H9 (cell line): Measurements from ENCODE around the gene CFHR3. TPM values are rescaled to one million over a fixed set of nuclear protein-coding genes. Genes with fewer than 3 reads are reported as not detected.
"Not testable (repeated sequence)": the region's sequence is repeated elsewhere in the genome, so short reads cannot be mapped to it uniquely, and the experiment has no call there.

Experiments used
- DNase-seq: peaks from one replicate; pipeline ENCODE4 v3.0.0-alpha.2; 2017
- H2AFZ ChIP-seq: one replicate; pipeline ENCODE4 v1.6.1; 2013; ENCODE audit warnings: mild to moderate bottlenecking, low read length, control low read depth, moderate library complexity
- H2AK5ac ChIP-seq: 2 replicates; pipeline ENCODE4 v1.6.1; 2013; ENCODE audit warnings: low read length, control low read depth, mixed read lengths; ENCODE audit not compliant: insufficient read length
- H2BK120ac ChIP-seq: one replicate; pipeline ENCODE4 v1.6.1; 2013; ENCODE audit warnings: low read depth, mild to moderate bottlenecking, low read length, control low read depth, inconsistent platforms; ENCODE audit not compliant: poor library complexity, severe bottlenecking
- H2BK12ac ChIP-seq: 2 replicates; pipeline ENCODE4 v1.6.1; 2013; ENCODE audit warnings: low read length, control low read depth, mixed read lengths, low read depth; ENCODE audit not compliant: insufficient read length
- H2BK15ac ChIP-seq: 2 replicates; pipeline ENCODE4 v1.6.1; 2013; ENCODE audit warnings: low read depth, low read length, control low read depth
- H2BK20ac ChIP-seq: one replicate; pipeline ENCODE4 v1.6.1; 2013; ENCODE audit warnings: low read depth, mild to moderate bottlenecking, low read length, control low read depth, inconsistent platforms; ENCODE audit not compliant: poor library complexity, severe bottlenecking
- H2BK5ac ChIP-seq: 2 replicates; pipeline ENCODE4 v1.6.1; 2013; ENCODE audit warnings: low read length, control low read depth, mixed read lengths; ENCODE audit not compliant: insufficient read length
- H3K14ac ChIP-seq: 2 replicates; pipeline ENCODE4 v1.6.1; 2013; ENCODE audit warnings: low read length, control low read depth; ENCODE audit not compliant: insufficient read depth
- H3K18ac ChIP-seq: 2 replicates; pipeline ENCODE4 v1.6.1; 2013; ENCODE audit warnings: low read depth, mild to moderate bottlenecking, mixed read lengths, low read length, control low read depth; ENCODE audit not compliant: insufficient read length
- H3K23ac ChIP-seq: 2 replicates; pipeline ENCODE4 v1.6.1; 2013; ENCODE audit warnings: low read length, control low read depth, mixed read lengths, low read depth; ENCODE audit not compliant: insufficient read length
- H3K23me2 ChIP-seq: 2 replicates; pipeline ENCODE4 v1.6.1; 2013; ENCODE audit warnings: low read depth, mild to moderate bottlenecking, mixed read lengths, low read length, control low read depth; ENCODE audit not compliant: insufficient read length, poor library complexity, severe bottlenecking
- H3K27ac ChIP-seq: 2 replicates; pipeline ENCODE4 v1.5.1; 2013; ENCODE audit warnings: low read length, control low read depth, mixed read lengths, low read depth; ENCODE audit not compliant: insufficient read length
- H3K27me3 ChIP-seq: 2 replicates; pipeline ENCODE4 v1.6.1; 2013; ENCODE audit warnings: low read length, control low read depth, inconsistent platforms; ENCODE audit not compliant: insufficient read depth
- H3K4ac ChIP-seq: 2 replicates; pipeline ENCODE4 v1.6.1; 2013; ENCODE audit warnings: low read depth, mild to moderate bottlenecking, control low read depth, inconsistent platforms, low read length, moderate library complexity
- H3K4me1 ChIP-seq: 2 replicates; pipeline ENCODE4 v1.6.1; 2013; ENCODE audit warnings: low read length, control low read depth, inconsistent platforms; ENCODE audit not compliant: insufficient read depth
- H3K4me2 ChIP-seq: 2 replicates; pipeline ENCODE4 v1.6.1; 2013; ENCODE audit warnings: low read length, control low read depth, mixed read lengths; ENCODE audit not compliant: insufficient read length, insufficient read depth
- H3K56ac ChIP-seq: 2 replicates; pipeline ENCODE4 v1.6.1; 2013; ENCODE audit warnings: low read depth, mild to moderate bottlenecking, mixed read lengths, low read length, control low read depth; ENCODE audit not compliant: insufficient read length
- H3K79me1 ChIP-seq: 2 replicates; pipeline ENCODE4 v1.6.1; 2013; ENCODE audit warnings: low read depth, mild to moderate bottlenecking, moderate library complexity, low read length, control low read depth, inconsistent platforms; ENCODE audit not compliant: insufficient read depth, poor library complexity, severe bottlenecking
- H3K79me2 ChIP-seq: 2 replicates; pipeline ENCODE4 v1.6.1; 2013; ENCODE audit warnings: low read length, control low read depth, inconsistent platforms; ENCODE audit not compliant: insufficient read depth
- H3K9ac ChIP-seq: 2 replicates; pipeline ENCODE4 v1.6.1; 2013; ENCODE audit warnings: low read length, control low read depth, mixed read lengths; ENCODE audit not compliant: insufficient read length; ENCODE audit errors: extremely low read depth
- H3K9me3 ChIP-seq: one replicate; pipeline ENCODE4 v1.6.1; 2013; ENCODE audit warnings: low read depth, low read length, inconsistent platforms; ENCODE audit not compliant: control insufficient read depth
- H3T11ph ChIP-seq: one replicate; pipeline ENCODE4 v1.6.1; 2013; ENCODE audit warnings: mild to moderate bottlenecking, low read length, control low read depth, inconsistent platforms
- H4K20me1 ChIP-seq: one replicate; pipeline ENCODE4 v1.6.1; 2013; ENCODE audit not compliant: control insufficient read depth, insufficient read length, insufficient read depth
- H4K5ac ChIP-seq: 2 replicates; pipeline ENCODE4 v1.6.1; 2013; ENCODE audit warnings: low read depth, mild to moderate bottlenecking, mixed read lengths, low read length, control low read depth; ENCODE audit not compliant: insufficient read length
- H4K8ac ChIP-seq: replicated peaks from 2 replicates; pipeline ENCODE4 v1.6.1; 2013; ENCODE audit warnings: low read length, control low read depth, mixed read lengths, low read depth; ENCODE audit not compliant: insufficient read length
- H4K91ac ChIP-seq: 2 replicates; pipeline ENCODE4 v1.6.1; 2013; ENCODE audit warnings: low read depth, mild to moderate bottlenecking, moderate library complexity, mixed read lengths, low read length, control low read depth; ENCODE audit not compliant: insufficient read length
- H3K27ac Mint-ChIP-seq, 3 experiments: 2 replicates in 2 of 3; 3 replicates in 1 of 3; pipeline ENCODE4 v1.8.0; 2020 to 2021; ENCODE audit warnings: mixed read lengths in 3 of 3, mild to moderate bottlenecking in 1 of 3, moderate library complexity in 1 of 3
- H3K27me3 Mint-ChIP-seq: 2 replicates; pipeline ENCODE4 v1.8.0; 2021; ENCODE audit warnings: low read depth, mild to moderate bottlenecking, moderate library complexity, mixed read lengths
- H3K36me3 Mint-ChIP-seq, 3 experiments: 2 replicates in 2 of 3; 3 replicates in 1 of 3; pipeline ENCODE4 v1.8.0; 2020 to 2021; ENCODE audit warnings: low read depth in 3 of 3, mixed read lengths in 3 of 3; ENCODE audit not compliant: insufficient read depth in 1 of 3
- H3K4me1 Mint-ChIP-seq, 2 experiments: 2 replicates each; pipeline ENCODE4 v1.8.0; 2020; ENCODE audit warnings: mixed read lengths in 2 of 2
- H3K4me3 Mint-ChIP-seq, 2 experiments: 2 replicates in 1 of 2; 3 replicates in 1 of 2; pipeline ENCODE4 v1.8.0; 2020 to 2021; ENCODE audit warnings: mild to moderate bottlenecking in 2 of 2, mixed read lengths in 2 of 2, moderate library complexity in 1 of 2
- H3K9me3 Mint-ChIP-seq, 2 experiments: 2 replicates in 1 of 2; 3 replicates in 1 of 2; pipeline ENCODE4 v1.8.0; 2020; ENCODE audit warnings: mild to moderate bottlenecking in 2 of 2, mixed read lengths in 2 of 2, moderate library complexity in 1 of 2
- WGBS: extraction: QIAGEN DNeasy Blood & Tissue Kit; methylation state at CpG from one replicate; pipeline ENCODE4 v1.1.7; 2013; ENCODE audit warnings: missing lambda C conversion rate, low lambda C conversion rate, mixed read lengths; ENCODE audit not compliant: insufficient read length; ENCODE audit errors: extremely low coverage; 5-methylcytosine and 5-hydroxymethylcytosine counted together
- total RNA-seq: library from RNA; stranded (reverse); gene quantifications from 2 replicates; pipeline ENCODE4 v1.2.1, GENCODE V29; 2021

Gene CFHR3
- total RNA-seq, 1 experiment from 2014 or later, result 1.4 TPM

- H2BK15ac ChIP-seq, H3K27ac ChIP-seq, H3K23me2 ChIP-seq, H4K91ac ChIP-seq, H2AK5ac ChIP-seq, H3K4ac ChIP-seq, H3K4me3 Mint-ChIP-seq, H4K8ac ChIP-seq, H2AFZ ChIP-seq, H3K36me3 Mint-ChIP-seq, H3K79me1 ChIP-seq, H2BK5ac ChIP-seq, H2BK20ac ChIP-seq, H3K27me3 ChIP-seq, H3K79me2 ChIP-seq, H3K23ac ChIP-seq, DNase-seq, H3K4me1 ChIP-seq, H3K9me3 ChIP-seq, H2BK120ac ChIP-seq, H3K4me2 ChIP-seq, H3K18ac ChIP-seq, H3K27me3 Mint-ChIP-seq, H3K9ac ChIP-seq, H3K9me3 Mint-ChIP-seq, H3K14ac ChIP-seq, H3T11ph ChIP-seq, H3K56ac ChIP-seq, H4K5ac ChIP-seq, H3K4me1 Mint-ChIP-seq, H4K20me1 ChIP-seq, H2BK12ac ChIP-seq: not testable (repeated sequence)
- WGBS, result no CpG with 5 or more reads among the region's 4 CpGs
- H3K27ac Mint-ChIP-seq, result peak overlapping the region in 1 of 3 experiments; percentile 6; a peak in 1 of 7 replicates
Observed at GRCh38 chr1:196769823-196770222, 4.8 kb upstream of the CFHR3 start.
